Measurements from ENCODE around the gene PLCXD1.

The PLCXD1 gene

GRCh38 chrX:313546-313945 is 32.4 kb downstream of the PLCXD1 start:
- ATAC-seq = no peak
- TF ChIP-seq ARNTL (CRISPR knock-in tag; IDR thresholded peaks at IDR 0.05; ENCODE audit: borderline replicate concordance, low read depth) = no peak
- no peak for TF ChIP-seq OSR1 (CRISPR knock-in tag; IDR thresholded peaks at IDR 0.05)
- TF ChIP-seq ZNF565 (CRISPR knock-in tag; conservative IDR thresholded peaks at IDR 0.05; ENCODE audit: low read depth) = no peak
- no peak for TF ChIP-seq BACH2 (CRISPR knock-in tag; IDR thresholded peaks at IDR 0.05; ENCODE audit: borderline replicate concordance)
- TF ChIP-seq ZNF8 (CRISPR knock-in tag; IDR thresholded peaks at IDR 0.05) = no peak
- no peak for TF ChIP-seq ZFP3 (CRISPR knock-in tag; IDR thresholded peaks at IDR 0.05)
- TF ChIP-seq PATZ1 (CRISPR knock-in tag; IDR thresholded peaks at IDR 0.05; ENCODE audit: borderline replicate concordance) = no peak

- TF ChIP-seq PATZ1 (CRISPR knock-in tag; IDR thresholded peaks at IDR 0.05; ENCODE audit: borderline replicate concordance) (no peak), OSR1 (CRISPR knock-in tag; IDR thresholded peaks at IDR 0.05) (no peak), GLIS3 (CRISPR knock-in tag; IDR thresholded peaks at IDR 0.05) (no peak), CSRNP3 (CRISPR knock-in tag; IDR thresholded peaks at IDR 0.05) (no peak), PPARA (CRISPR knock-in tag; IDR thresholded peaks at IDR 0.05; ENCODE audit: borderline replicate concordance) (no peak), ZNF8 (CRISPR knock-in tag; IDR thresholded peaks at IDR 0.05) (no peak), CSDC2 (CRISPR knock-in tag; IDR thresholded peaks at IDR 0.05) (no peak), ZFP3 (CRISPR knock-in tag; IDR thresholded peaks at IDR 0.05) (no peak)
- ATAC-seq = no peak
These were observed 32.9 kb downstream of the PLCXD1 start for GRCh38 chrX:314049-314448.

- no peak for ATAC-seq
- TF ChIP-seq TCF4 (CRISPR knock-in tag; IDR thresholded peaks at IDR 0.05; ENCODE audit: borderline replicate concordance) (no peak), ZFP30 (CRISPR knock-in tag; IDR thresholded peaks at IDR 0.05) (no peak), CSRNP3 (CRISPR knock-in tag; IDR thresholded peaks at IDR 0.05) (no peak), CSDC2 (CRISPR knock-in tag; IDR thresholded peaks at IDR 0.05) (no peak), ZFP3 (CRISPR knock-in tag; IDR thresholded peaks at IDR 0.05) (no peak), ESRRG (CRISPR knock-in tag; IDR thresholded peaks at IDR 0.05) (no peak), ZNF70 (CRISPR knock-in tag; IDR thresholded peaks at IDR 0.05) (no peak), CREB5 (CRISPR knock-in tag; IDR thresholded peaks at IDR 0.05; ENCODE audit: low read depth) (no peak), SNAI2 (CRISPR knock-in tag; IDR thresholded peaks at IDR 0.05) (no peak), BACH2 (CRISPR knock-in tag; IDR thresholded peaks at IDR 0.05; ENCODE audit: borderline replicate concordance) (no peak), POU6F1 (CRISPR knock-in tag; IDR thresholded peaks at IDR 0.05; ENCODE audit: borderline replicate concordance, low read depth) (no peak), ZC3H10 (CRISPR knock-in tag; IDR thresholded peaks at IDR 0.05) (no peak)
These were observed 33.8 kb downstream of the PLCXD1 start for GRCh38 chrX:314781-315595.
